DMS153 treated with DMSO at 0.1 percent for 48 hours (cell line): ENCODE measurements around the gene LYVE1.

ENCODE experiments used
- DNase-seq: peaks from one replicate; lab custom pipeline; 2025; ENCODE audit not compliant: unreplicated experiment; lab: John Stamatoyannopoulos, UW

Gene LYVE1

GRCh38 chr11:10561043-10561818 lies 7.2 kb downstream of the LYVE1 start:
- DNase-seq, result no peak

- no peak for DNase-seq
Observed at GRCh38 chr11:10558288-10558687, 10.2 kb downstream of the LYVE1 start.

DNA sequence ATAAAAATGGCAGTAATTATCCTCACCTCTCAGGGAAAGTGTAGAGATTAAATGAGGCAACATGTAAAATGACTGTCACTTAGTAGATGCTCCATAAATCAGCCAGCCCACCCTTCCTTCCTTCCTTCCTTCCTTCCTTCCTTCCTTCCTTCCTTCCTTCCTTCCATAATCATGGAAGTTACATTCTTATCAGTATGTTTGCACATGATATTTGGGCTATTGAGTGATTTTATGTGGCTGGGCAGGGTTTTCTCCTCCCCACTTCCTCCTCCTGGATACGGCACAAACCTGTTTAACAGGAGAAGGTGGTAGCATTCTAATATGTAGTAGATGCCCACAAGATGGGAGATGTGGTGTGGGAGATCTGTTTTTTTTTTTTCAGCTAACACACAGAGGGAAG lies 11.9 kb downstream of the LYVE1 start:
- no peak for DNase-seq

GRCh38 chr11:10551845-10552352 lies 16.6 kb downstream of the LYVE1 start:
- DNase-seq, result no peak

DNA sequence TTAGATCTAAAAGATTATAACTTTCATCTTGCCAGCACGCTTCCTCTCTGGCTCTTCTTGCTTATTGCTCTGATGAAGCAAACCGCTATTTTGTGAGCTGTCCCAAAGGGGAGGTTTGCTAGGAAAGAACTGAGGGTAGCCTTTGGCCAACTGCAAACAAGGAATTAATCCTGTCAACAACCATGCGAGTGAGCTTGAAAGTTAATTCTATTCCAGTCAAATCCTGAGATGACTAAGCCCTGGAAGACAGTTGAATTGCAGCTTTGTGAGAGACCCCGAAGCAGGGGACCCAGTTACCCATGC lies 17.2 kb downstream of the LYVE1 start:
- DNase-seq, result no peak

DNA sequence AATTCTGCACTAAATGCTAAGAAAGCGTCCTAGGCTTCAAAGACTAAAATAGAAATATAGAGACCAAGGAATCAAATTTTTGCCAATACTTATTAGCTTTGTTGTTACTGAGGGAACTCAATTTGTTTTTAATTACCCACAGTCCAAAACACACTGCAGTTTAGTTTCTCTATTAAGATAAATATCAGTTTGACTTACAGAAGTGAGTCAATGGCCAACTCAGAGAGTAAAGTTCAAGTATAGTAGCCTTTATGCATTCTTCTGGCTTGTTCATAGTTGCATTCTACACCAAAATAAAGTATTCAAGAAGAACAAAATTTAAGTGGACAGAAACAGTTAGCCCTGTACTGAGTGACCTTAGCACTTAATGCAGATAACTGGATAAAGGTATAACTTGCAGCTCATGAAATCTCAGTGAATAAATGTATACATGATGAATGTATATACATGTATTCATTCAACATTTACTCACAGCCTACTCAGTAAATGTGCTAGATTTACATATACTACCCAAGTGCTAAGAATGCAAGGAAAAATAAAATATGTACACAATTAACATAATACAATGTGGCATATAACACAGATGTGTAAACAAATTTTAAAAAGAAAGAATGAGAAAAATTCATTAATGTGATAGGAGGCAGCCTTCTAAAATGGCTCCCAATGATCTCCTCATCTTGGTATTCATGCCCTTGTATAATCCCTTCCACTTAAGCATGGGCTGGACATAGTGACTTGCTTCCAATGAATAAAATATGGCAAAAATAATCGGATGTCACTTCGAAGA lies 17.8 kb downstream of the LYVE1 start:
- no peak for DNase-seq

GRCh38 chr11:10544491-10545465 lies 23.7 kb downstream of the LYVE1 start:
- DNase-seq, result no peak

GRCh38 chr11:10543782-10544181 lies 24.7 kb downstream of the LYVE1 start:
- DNase-seq, result no peak

DNA sequence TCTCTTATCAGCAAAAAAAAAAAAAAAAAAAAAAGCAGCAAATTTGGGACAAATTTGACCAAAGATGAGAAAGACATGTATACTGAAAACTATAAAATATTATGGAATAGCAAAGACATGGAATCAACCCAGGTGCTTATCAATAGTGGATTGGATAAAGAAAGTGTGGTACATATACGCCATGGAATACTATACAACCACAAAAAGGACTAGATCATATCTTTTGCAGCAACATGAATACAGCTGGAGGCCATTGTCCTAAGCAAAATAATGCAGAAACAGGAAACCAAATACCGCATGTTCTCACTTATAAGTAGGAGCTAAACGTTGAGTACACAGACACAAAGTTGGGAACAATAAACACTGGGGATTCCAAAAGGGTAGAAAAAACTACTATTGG lies 25.7 kb downstream of the LYVE1 start:
- DNase-seq, result no peak

- DNase-seq, result no peak
Observed at GRCh38 chr11:10541561-10541930, 26.9 kb downstream of the LYVE1 start.

- DNase-seq, result peak; percentile 83
Observed at GRCh38 chr11:10540915-10541560, 27.4 kb downstream of the LYVE1 start, which contains the start of gene RNF141. Gene RNF141 (minus strand): TSS chr11:10541187. CDS start chr11:10534158, 7,029 bp downstream.

GRCh38 chr11:10540546-10540914 lies 27.9 kb downstream of the LYVE1 start:
- DNase-seq, result peak; percentile 28

DNA sequence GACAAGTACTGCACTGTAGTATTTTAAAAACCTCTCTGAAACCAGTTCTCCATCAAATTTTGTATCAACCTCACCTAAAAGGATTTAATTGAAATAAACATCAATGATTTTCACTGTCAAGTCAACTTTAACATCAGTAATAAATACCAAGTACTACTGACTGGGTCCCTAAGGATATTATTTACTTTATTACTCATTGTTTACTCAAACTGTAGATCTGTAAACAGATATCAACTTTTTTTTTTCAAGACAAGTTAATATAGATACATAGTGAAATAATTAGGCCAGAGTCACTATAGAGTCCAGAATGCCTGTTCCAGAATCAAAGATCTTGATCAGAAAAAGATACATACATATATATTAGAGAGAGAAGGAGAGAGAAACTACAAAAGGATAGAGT lies 29.1 kb downstream of the LYVE1 start:
- no peak for DNase-seq

DNA sequence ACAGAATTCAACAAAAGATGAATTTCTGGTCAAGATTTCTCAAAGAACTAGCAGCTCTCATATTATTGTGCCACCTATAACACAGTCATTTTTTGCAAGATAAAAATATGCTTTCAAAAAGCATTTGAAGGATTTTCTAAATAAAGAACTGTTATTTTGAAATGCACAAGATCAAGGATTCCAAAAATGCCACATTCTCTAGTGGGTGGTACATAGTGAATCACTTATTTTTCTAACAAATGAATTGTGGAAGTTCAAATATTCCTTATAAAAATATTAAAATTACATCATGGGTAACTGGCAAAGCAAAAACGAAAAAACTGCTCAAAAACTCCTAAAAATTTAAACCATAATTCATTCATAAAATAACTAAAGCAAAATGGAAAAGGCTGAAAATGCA lies 29.5 kb downstream of the LYVE1 start:
- DNase-seq, result no peak

DNA sequence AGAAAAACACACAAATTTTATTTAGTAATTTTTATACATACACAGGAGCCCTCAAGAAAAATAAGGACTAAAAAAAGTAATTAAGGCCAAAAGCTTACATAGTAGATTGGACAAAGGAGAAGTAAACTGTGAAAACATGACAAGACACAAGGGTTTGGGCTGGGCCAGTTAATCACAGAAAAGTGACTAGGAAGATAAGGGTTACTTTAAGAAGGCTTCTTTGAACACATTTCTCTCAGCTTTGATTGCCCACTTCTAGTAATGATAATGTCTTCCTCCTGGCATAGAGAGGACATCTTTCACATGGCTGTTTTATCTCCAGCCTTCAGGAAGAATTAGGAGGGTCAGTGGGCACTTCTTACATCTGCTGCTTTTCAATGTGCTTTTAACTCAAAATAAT lies 30.9 kb downstream of the LYVE1 start:
- DNase-seq, result no peak

DNA sequence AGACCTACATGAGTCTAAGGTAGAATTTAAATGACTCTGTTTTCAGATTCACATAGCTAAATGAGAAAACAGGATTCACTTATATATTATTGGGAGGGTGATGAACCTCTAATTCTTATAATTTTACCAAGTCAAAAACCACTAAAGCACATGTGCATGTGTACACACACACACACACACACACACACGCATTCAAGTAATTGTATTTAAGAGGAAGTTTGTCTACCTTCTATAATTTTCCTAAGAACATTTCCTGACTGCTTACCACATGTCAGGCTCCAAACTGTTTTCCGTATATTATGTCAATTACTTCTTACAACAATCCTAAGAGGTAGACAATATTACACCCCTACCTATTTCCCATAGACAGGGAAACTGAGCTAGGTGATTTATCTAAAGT lies 34.1 kb downstream of the LYVE1 start:
- no peak for DNase-seq

DNA sequence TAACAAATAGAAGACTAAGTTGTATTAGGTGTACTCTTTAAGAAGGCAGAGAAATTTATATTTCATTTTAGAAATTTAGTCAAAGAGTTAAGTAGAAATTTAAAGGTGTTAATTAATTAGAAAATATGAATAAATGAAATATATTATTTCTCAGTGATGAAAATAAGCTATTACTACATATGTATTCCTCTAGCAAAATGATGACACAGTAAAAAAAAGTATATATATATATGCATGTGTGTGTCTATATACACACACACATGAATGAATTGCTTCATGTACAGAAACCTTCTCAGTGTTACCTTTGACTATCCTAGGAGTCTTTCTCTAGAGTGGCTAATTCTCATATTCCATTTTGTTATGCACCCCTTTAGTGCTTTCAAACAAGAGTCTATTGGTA lies 35.1 kb downstream of the LYVE1 start:
- DNase-seq, result no peak

DNA sequence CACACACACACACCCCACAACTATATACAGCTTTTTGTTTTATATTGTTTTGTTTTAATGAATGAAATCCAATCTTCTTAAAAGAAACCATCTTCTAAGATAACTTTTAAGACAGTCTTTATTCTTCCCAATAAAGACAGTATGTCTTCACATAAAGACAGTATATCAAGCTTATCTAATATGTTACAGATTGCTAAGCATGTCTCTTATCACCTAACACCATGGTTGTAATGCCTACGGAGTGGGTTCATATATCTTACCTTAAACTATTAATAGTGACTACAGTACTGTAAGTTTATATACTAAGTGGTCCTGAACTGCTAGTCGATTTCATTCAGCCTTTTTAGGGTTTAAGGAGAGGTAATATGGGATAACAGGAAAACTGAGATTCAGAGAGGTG lies 35.9 kb downstream of the LYVE1 start:
- DNase-seq, result no peak

- DNase-seq, result no peak
Observed at GRCh38 chr11:10529279-10529678, 39.2 kb downstream of the LYVE1 start.

GRCh38 chr11:10528121-10528520 lies 40.3 kb downstream of the LYVE1 start:
- DNase-seq, result no peak
